Measurements from ENCODE around the gene KLHL3.

KLHL3 gene

GRCh38 chr5:137598399-137598798 lies 137.5 kb downstream of the KLHL3 start:
- no peak overlapping the region for H3K27ac ChIP-seq (ENCODE audit: poor library complexity, severe bottlenecking)
- ATAC-seq (ENCODE audit: low read depth) (no peak), DNase-seq (ENCODE audit: low spot score) (no peak)
- TF ChIP-seq, protein P1, sequence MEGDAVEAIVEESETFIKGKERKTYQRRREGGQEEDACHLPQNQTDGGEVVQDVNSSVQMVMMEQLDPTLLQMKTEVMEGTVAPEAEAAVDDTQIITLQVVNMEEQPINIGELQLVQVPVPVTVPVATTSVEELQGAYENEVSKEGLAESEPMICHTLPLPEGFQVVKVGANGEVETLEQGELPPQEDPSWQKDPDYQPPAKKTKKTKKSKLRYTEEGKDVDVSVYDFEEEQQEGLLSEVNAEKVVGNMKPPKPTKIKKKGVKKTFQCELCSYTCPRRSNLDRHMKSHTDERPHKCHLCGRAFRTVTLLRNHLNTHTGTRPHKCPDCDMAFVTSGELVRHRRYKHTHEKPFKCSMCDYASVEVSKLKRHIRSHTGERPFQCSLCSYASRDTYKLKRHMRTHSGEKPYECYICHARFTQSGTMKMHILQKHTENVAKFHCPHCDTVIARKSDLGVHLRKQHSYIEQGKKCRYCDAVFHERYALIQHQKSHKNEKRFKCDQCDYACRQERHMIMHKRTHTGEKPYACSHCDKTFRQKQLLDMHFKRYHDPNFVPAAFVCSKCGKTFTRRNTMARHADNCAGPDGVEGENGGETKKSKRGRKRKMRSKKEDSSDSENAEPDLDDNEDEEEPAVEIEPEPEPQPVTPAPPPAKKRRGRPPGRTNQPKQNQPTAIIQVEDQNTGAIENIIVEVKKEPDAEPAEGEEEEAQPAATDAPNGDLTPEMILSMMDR (IDR thresholded peaks at IDR 0.05; ENCODE audit: poor library complexity, severe bottlenecking), result no peak
- H3K27me3 ChIP-seq (ENCODE audit: insufficient read depth, poor library complexity, severe bottlenecking), result peaks cover 53% of the 10 kb centered on the region
- no peaks in the 10 kb centered on the region for H3K9me3 ChIP-seq (ENCODE audit: severe bottlenecking)
- H3K4me3 ChIP-seq (ENCODE audit: severe bottlenecking), result no peak overlapping the region
- no peaks in the 10 kb centered on the region for H3K36me3 ChIP-seq (ENCODE audit: low read depth)
- no peaks in the 10 kb centered on the region for H3K4me1 ChIP-seq (ENCODE audit: insufficient read depth, poor library complexity, severe bottlenecking)

- no peak overlapping the region for H3K27ac ChIP-seq (ENCODE audit: poor library complexity, severe bottlenecking)
- ATAC-seq (ENCODE audit: low read depth), result no peak
- TF ChIP-seq, protein P1 (IDR thresholded peaks at IDR 0.05; ENCODE audit: poor library complexity, severe bottlenecking), result no peak
- H3K27me3 ChIP-seq (ENCODE audit: insufficient read depth, poor library complexity, severe bottlenecking), result peaks cover 54% of the 10 kb centered on the region
- DNase-seq (ENCODE audit: low spot score), result no peak
- no peaks in the 10 kb centered on the region for H3K4me1 ChIP-seq (ENCODE audit: insufficient read depth, poor library complexity, severe bottlenecking)
- H3K36me3 ChIP-seq (ENCODE audit: low read depth), result no peaks in the 10 kb centered on the region
- no peaks in the 10 kb centered on the region for H3K9me3 ChIP-seq (ENCODE audit: severe bottlenecking)
- no peak overlapping the region for H3K4me3 ChIP-seq (ENCODE audit: severe bottlenecking)
These were observed 138.9 kb downstream of the KLHL3 start for GRCh38 chr5:137596941-137597340.

- ATAC-seq (ENCODE audit: low read depth) (no peak), DNase-seq (ENCODE audit: low spot score) (no peak)
- no peak overlapping the region for H3K27ac ChIP-seq (ENCODE audit: poor library complexity, severe bottlenecking)
- TF ChIP-seq, protein P1 (IDR thresholded peaks at IDR 0.05; ENCODE audit: poor library complexity, severe bottlenecking), result no peak
- H3K4me1 ChIP-seq (ENCODE audit: insufficient read depth, poor library complexity, severe bottlenecking), result no peaks in the 10 kb centered on the region
- H3K9me3 ChIP-seq (ENCODE audit: severe bottlenecking), result no peaks in the 10 kb centered on the region
- no peaks in the 10 kb centered on the region for H3K36me3 ChIP-seq (ENCODE audit: low read depth)
- H3K4me3 ChIP-seq (ENCODE audit: severe bottlenecking), result no peak overlapping the region
- peaks cover 46% of the 10 kb centered on the region for H3K27me3 ChIP-seq (ENCODE audit: insufficient read depth, poor library complexity, severe bottlenecking)
These were observed 140.4 kb downstream of the KLHL3 start for GRCh38 chr5:137595396-137596079.

DNA sequence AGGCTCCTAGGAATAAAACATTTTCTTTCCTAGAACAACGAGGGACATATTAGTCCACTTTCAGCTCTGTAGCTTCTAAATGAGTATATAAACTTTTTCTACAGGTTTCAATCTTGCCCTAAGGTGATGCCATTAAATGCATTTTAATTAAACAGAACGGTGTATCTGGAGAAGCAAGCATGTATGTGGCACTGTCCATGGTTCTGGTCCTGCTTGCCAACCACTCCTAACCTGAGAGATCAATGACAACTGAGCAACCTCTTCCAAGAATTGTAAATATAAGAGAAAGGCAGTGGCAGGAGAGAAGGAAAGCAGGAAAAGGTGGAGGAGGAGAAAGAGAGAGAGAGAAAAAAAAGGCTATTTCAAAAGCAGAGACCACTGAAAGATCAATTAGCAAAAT lies 141.2 kb downstream of the KLHL3 start:
- Histone ChIP-seq H3K36me3 (ENCODE audit: low read depth) (no peaks in the 10 kb centered on the region), H3K27ac (ENCODE audit: poor library complexity, severe bottlenecking) (no peak overlapping the region), H3K4me3 (ENCODE audit: severe bottlenecking) (no peak overlapping the region), H3K9me3 (ENCODE audit: severe bottlenecking) (no peaks in the 10 kb centered on the region), H3K27me3 (ENCODE audit: insufficient read depth, poor library complexity, severe bottlenecking) (peaks cover 49% of the 10 kb centered on the region), H3K4me1 (ENCODE audit: insufficient read depth, poor library complexity, severe bottlenecking) (no peaks in the 10 kb centered on the region)
- ATAC-seq (ENCODE audit: low read depth) (peak; percentile 50; the same call in 1 of the 3 replicates), DNase-seq (ENCODE audit: low spot score) (no peak)
- TF ChIP-seq, protein P1 (IDR thresholded peaks at IDR 0.05; ENCODE audit: poor library complexity, severe bottlenecking), result no peak

GRCh38 chr5:137592317-137592716 lies 143.6 kb downstream of the KLHL3 start:
- no peaks in the 10 kb centered on the region for H3K9me3 ChIP-seq (ENCODE audit: severe bottlenecking)
- no peak overlapping the region for H3K4me3 ChIP-seq (ENCODE audit: severe bottlenecking)
- H3K4me1 ChIP-seq (ENCODE audit: insufficient read depth, poor library complexity, severe bottlenecking), result no peaks in the 10 kb centered on the region
- H3K36me3 ChIP-seq (ENCODE audit: low read depth), result no peaks in the 10 kb centered on the region
- ATAC-seq (ENCODE audit: low read depth) (no peak), DNase-seq (ENCODE audit: low spot score) (no peak)
- H3K27me3 ChIP-seq (ENCODE audit: insufficient read depth, poor library complexity, severe bottlenecking), result peaks cover 37% of the 10 kb centered on the region
- TF ChIP-seq, protein P1 (IDR thresholded peaks at IDR 0.05; ENCODE audit: poor library complexity, severe bottlenecking), result no peak
- no peak overlapping the region for H3K27ac ChIP-seq (ENCODE audit: poor library complexity, severe bottlenecking)
